NCI-H526 (cell line): ENCODE results near the gene C2CD4D.

Experiments
- DNase-seq, 2 experiments: peaks; one replicate each; lab custom pipeline; 2025; lab: John Stamatoyannopoulos, UW

Gene C2CD4D

DNA sequence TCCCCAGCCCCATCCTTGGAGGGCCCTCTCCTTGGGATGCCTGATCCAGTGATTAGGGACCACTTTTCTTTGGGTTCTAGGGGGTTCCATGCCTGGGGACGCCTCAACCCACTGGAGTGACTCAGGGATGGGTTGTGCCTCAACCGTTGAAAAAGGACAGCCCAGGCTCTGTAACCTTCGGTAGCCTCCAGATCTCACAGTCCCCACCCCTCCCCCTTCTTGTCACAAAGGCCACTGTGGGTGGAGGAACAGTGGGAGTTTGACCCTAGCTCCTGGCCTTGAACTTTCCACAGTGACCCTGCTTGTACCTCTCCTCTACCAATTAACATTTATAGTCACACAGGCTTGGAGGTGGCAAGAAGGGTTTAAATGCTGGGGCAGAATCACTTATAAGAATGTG lies 5.4 kb downstream of the C2CD4D start:
- DNase-seq: no peak

GRCh38 chr1:151833172-151833900 lies 6.3 kb downstream of the C2CD4D start:
- no peak for DNase-seq

- no peak for DNase-seq
Measured at GRCh38 chr1:151832318-151832980, 7.2 kb downstream of the C2CD4D start.

- no peak for DNase-seq
Measured at GRCh38 chr1:151831605-151832004, 8.0 kb downstream of the C2CD4D start, which contains the start of gene RORC. TSS of gene RORC (minus strand) at chr1:151831802. CDS start at chr1:151831764, 38 bp downstream.

GRCh38 chr1:151831256-151831591 lies 8.4 kb downstream of the C2CD4D start:
- DNase-seq: no peak

DNA sequence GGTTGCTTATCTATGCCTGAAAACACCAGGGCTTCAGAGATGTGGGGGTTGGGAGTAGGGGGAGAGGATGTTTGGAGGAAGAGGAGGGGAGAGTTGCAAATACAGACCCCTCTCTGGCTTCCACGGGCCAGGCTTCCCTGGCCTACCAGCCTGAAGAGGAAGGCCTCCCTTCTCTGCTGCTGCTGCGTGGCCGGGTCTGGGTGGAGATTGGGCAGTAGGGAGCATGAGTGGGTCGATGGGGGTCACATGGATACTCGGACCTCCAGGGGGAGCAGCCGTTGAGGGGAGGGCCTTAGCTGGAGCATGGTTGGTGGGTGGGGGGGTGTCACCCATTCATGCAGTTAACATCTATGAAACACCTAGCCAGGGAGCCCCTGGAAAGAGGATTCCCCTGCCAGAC lies 9.6 kb downstream of the C2CD4D start:
- DNase-seq: no peak

DNA sequence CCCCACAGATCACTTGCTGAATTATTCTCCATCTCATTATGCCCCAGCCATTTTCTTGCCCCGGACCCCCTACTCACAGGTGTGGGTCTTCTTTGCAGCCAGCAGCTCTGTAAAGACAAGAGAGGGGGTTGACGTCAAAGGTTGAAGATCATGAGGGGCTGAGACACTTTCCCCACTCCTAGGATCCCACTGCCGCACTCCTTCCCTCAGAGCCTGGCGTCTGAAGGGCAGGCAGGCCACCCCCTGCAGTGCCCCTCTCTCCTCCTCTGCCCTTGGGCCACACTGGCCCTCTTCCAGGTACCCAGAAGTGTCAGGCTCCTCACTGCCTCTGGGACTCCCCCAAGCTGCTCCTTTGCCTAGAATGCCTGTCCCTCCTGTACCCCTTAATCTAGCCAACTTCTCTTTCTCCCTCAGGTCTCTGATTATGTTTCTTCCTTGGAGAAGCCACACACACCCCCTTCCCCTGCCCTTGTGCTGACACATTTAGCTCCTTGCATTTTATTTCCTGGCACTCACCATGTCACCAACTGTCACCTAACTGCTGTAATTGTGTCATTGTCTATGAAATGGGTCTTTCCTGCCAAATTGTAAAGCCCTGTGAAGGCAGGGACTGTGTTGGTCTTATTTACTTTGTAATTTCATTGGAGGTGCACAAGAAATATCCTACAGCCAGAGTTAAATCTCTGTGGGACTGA lies 10.1 kb downstream of the C2CD4D start:
- no peak for DNase-seq

- DNase-seq: no peak
Measured at GRCh38 chr1:151828921-151829320, 10.7 kb downstream of the C2CD4D start.

- DNase-seq: no peak
Measured at GRCh38 chr1:151827853-151828252, 11.8 kb downstream of the C2CD4D start.

DNA sequence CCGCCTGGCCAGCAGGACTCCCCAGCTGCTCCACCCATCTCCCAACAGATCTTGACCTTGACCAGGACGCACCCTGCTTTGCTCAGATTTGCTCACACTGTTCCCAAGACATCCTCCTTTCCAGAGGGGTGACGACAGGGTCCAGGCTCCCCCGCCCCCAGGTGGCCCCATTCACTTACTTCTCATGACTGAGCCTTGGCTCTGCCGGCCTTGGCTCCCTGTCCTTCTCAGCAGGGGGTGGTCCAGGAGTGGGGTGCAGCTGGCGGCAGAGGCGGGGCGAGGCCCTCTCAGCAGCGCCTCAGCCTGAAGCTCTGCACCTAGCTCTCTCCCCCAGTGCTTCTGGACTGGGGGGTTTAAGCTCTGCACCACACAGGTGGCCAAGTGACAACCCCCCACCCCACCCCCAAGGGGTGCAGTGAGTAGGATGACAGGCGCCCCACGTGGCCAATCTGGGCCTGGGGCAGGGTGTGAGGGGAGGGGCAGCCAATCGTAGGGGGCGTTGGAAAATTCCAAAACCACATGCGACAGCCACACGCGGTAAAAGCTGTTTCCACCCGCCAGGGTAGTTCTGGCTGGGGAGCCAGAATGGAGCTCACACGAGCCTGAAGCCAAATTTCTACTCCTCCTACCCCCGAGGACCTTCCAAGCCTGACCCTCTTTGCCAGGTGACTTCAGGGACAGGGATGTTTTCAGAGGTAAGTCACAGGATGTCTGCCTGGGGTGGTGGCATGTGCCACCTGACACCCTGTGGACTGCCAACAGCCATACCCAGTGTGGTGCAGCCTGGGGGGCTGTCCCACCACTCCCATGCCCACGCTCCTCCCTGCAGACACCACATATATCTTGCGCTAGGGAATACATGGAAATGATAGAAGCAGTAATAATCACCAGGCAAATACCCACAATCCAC lies 13.6 kb downstream of the C2CD4D start:
- no peak for DNase-seq

- DNase-seq: no peak
Measured at GRCh38 chr1:151825204-151825603, 14.4 kb downstream of the C2CD4D start.

- DNase-seq: no peak
Measured at GRCh38 chr1:151823175-151823574, 16.4 kb downstream of the C2CD4D start.

DNA sequence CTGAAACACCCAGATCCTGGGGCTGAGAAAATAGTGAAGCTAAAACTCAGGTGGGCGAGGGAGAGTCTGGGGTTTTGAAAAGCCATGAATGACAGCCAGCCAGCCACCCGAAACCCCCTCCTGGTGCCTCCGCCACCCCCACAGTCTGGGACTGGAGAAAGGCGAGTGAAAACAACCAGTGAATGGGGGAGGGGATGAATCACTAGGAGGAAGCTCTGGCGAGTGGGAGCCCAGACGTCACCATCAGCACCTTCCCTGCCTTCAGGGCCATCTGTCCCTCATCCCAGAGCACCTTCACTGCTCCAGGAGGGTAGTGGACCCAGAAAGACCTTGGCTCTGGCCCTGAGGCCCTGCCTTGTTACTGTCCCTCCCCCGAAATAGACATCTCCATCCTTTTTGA lies 17.2 kb downstream of the C2CD4D start:
- DNase-seq: no peak

DNA sequence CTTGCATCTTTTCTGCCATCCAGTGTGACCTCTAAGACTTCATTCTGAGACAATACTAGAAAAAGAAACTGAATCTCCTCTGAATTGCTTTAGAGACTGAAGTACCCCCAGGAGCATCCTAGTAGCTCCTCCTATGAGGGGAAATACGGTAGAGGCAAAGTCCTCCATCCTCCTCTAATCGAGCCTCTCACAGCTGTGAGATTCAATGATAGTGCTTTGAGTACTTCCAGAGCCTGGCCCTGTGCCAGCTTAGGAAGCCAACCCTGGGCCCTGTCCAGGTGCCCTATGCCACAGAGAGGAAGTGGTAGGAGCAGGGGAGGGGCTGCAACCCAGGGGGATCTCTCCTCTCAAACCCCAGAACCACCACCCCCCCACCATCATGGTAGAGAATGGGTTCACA lies 18.7 kb downstream of the C2CD4D start:
- peak in 1 of 2 experiments; percentile 26 for DNase-seq

- no peak for DNase-seq
Measured at GRCh38 chr1:151819976-151820623, 19.5 kb downstream of the C2CD4D start.

- no peak for DNase-seq
Measured at GRCh38 chr1:151819227-151819835, 20.3 kb downstream of the C2CD4D start.

DNA sequence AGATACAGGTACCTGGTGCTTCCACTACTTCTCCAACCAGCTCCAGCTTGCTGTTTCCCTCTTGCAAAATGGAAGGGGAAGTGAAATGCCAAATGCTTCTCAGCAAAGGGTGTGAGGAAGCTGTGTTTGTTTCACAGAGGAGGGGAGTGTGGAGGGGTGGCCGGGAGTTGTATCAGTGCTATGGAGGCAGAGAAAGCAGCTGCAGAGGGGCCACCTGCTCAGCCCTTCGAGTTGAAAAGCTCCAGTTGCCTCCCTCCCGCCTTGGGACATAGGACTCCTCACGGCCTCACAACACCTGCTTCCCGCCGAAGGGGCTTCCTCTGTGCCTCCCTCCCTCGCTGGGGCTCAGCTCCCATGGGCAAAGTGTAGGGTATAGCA lies 22.3 kb downstream of the C2CD4D start:
- DNase-seq: no peak

DNA sequence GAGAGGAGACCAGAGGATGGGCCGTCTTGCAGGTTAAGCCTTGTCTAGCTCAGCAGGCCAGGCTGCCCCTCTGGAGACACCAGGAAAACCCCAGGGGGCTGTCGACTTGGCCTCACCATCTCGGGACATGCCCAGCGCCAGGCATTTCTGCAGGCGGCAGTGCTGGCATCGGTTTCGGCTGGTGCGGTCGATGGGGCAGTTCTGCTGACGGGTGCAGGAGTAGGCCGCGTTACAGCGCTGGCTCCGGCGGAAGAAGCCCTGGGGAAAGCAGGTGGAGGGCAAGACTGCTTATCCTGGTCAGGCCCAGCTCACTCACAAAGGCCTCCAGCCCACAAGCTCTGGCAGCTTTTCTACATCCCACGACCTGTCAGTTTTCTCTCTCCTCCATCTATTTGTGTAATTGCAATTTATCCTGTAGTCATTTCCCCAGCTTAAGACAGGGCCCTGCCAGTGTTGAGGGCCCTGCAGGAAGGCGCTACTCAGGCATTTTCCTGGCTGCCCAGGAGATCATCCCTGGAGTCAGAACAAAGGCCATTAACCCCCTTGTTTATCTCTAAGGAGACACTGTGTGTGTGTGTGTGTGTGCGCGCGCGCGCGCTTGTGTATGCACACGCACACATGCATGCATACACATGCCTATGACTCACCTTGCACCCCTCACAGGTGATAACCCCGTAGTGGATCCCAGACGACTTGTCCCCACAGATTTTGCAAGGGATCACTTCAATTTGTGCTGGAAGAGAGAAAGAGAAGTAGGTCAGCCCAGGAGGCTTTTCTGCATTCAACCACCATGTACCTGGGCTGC lies 22.9 kb downstream of the C2CD4D start:
- no peak for DNase-seq

- no peak for DNase-seq
Measured at GRCh38 chr1:151815716-151816327, 23.8 kb downstream of the C2CD4D start.

DNA sequence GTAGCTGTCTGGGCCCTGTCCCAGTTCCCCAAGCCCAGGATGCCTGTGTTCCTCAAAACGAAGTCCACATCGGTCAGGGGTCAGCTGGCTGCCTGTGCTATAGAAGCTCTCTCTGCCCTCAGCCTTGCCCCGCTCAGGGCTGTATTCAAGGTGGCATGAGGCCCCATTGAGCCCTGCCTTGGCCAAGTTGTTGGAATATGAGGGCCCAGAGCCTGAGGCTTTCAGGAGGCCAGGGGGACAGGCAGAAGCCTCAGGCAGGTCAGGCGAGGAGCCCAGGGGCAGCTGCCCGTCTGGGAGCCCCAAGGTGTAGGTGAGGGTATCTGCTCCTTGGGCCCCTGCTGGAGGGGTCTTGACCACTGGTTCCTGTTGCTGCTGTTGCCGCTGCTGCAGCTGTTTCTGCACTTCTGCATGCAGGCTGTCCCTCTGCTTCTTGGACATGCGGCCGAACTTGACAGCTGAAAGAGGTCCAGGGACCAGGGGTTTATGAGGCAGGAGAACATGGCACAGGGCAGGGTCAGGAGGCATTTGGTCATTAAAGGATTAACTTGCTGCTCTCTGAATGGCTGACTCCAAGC lies 24.6 kb downstream of the C2CD4D start:
- DNase-seq: no peak
